OCI-LY7 (cell line): ENCODE results near the gene IL6R.

Experiments used
- CTCF ChIP-seq: fragments of 200-600 bp; sonication (generic); conservative IDR thresholded peaks from 2 replicates; pipeline ENCODE4 v1.5.1; 2014; ENCODE audit warnings: mild to moderate bottlenecking, antibody characterized with exemption, low read length, moderate library complexity, mixed read lengths
- EZH2phosphoT487 ChIP-seq: fragments of 200-600 bp; sonication (generic); IDR thresholded peaks from 2 replicates; pipeline ENCODE4 v1.6.1; 2018; ENCODE audit warnings: low read depth, borderline replicate concordance, mild to moderate bottlenecking, mixed run types, antibody characterized with exemption, low read length, moderate library complexity, mixed read lengths

- TF ChIP-seq CTCF (no peak), EZH2phosphoT487 (no peak)
These were observed 24.0 kb downstream of the IL6R start for GRCh38 chr1:154429118-154429517.
